ENCODE measurements around the gene ARFIP1.
"Not testable (repeated sequence)": the region's sequence is repeated elsewhere in the genome, so short reads cannot be mapped to it uniquely, and the experiment has no call there.

ARFIP1 gene

GRCh38 chr4:152779513-152780266 lies at the start of gene ARFIP1, which contains the start of gene TIGD4:
Gene ARFIP1, plus strand, starts transcription at chr4:152779954. Its CDS starts 49,680 bp downstream, at chr4:152829634.
Gene TIGD4, minus strand, starts transcription at chr4:152779730. Its CDS starts 8,726 bp downstream, at chr4:152771004.
- FAIRE-seq = peak; percentile 98

- FAIRE-seq = no peak
Measured at GRCh38 chr4:152731997-152732396, 47.8 kb upstream of the ARFIP1 start.

- FAIRE-seq = no peak
Measured at GRCh38 chr4:152734015-152734698, 45.6 kb upstream of the ARFIP1 start.

GRCh38 chr4:152734699-152735050 lies 45.1 kb upstream of the ARFIP1 start:
- no peak for FAIRE-seq

- FAIRE-seq = peak; percentile 71
Measured at GRCh38 chr4:152735396-152735859, 44.3 kb upstream of the ARFIP1 start.

GRCh38 chr4:152735906-152736305 lies 43.8 kb upstream of the ARFIP1 start:
- FAIRE-seq = no peak

- FAIRE-seq = no peak
Measured at GRCh38 chr4:152738827-152739226, 40.9 kb upstream of the ARFIP1 start.

GRCh38 chr4:152747444-152747843 lies 32.3 kb upstream of the ARFIP1 start:
- FAIRE-seq = no peak

GRCh38 chr4:152748619-152749018 lies 31.1 kb upstream of the ARFIP1 start:
- FAIRE-seq = no peak

GRCh38 chr4:152763796-152764195 lies 16.0 kb upstream of the ARFIP1 start:
- FAIRE-seq = no peak

- FAIRE-seq = not testable (repeated sequence)
Measured at GRCh38 chr4:152765069-152765737, 14.6 kb upstream of the ARFIP1 start.

- no peak for FAIRE-seq
Measured at GRCh38 chr4:152771741-152772533, 7.8 kb upstream of the ARFIP1 start.

- no peak for FAIRE-seq
Measured at GRCh38 chr4:152773339-152773738, 6.4 kb upstream of the ARFIP1 start.

- FAIRE-seq = no peak
Measured at GRCh38 chr4:152773953-152774352, 5.8 kb upstream of the ARFIP1 start.

GRCh38 chr4:152776352-152776751 lies 3.4 kb upstream of the ARFIP1 start:
- FAIRE-seq = no peak

GRCh38 chr4:152777488-152777887 lies 2.3 kb upstream of the ARFIP1 start:
- no peak for FAIRE-seq

GRCh38 chr4:152778656-152779512 lies 870 bp upstream of the ARFIP1 start:
- FAIRE-seq = no peak

GRCh38 chr4:152780267-152780778 lies 569 bp downstream of the ARFIP1 start:
- FAIRE-seq = no peak

GRCh38 chr4:152784490-152785350 lies 5.0 kb downstream of the ARFIP1 start:
- no peak for FAIRE-seq

All from G401.6 (cell line).